Posterior cingulate gyrus (tissue), 11 donors: Measurements from ENCODE around the gene RXYLT1.
"Not testable (repeated sequence)": the region's sequence is repeated elsewhere in the genome, so short reads cannot be mapped to it uniquely, and the experiment has no call there.

Experiments used
- DNase-seq, 10 donors: peaks; one replicate each; pipeline versions ENCODE4 v3.0.0 to v3.0.0-alpha.2; 2020 to 2021; ENCODE audit warnings: mixed read lengths in 3 of 10
- intact Hi-C: fragments of 100-400 bp; cut with DNase I; formaldehyde crosslinking; loops from one replicate; pipeline ENCODE4 v1.15.1; 2023

RXYLT1 gene

GRCh38 chr12:63779498-63780481, at the start of gene RXYLT1:
RXYLT1 (plus strand) TSS chr12:63779909; CDS start chr12:63779961, 52 bp downstream.
- intact Hi-C loops, result no loop called here
- peak; percentile 84 to 98 (median 90) for DNase-seq

GRCh38 chr12:63732779-63733178, 46.9 kb upstream of the RXYLT1 start:
- DNase-seq, intact Hi-C loops: not testable (repeated sequence)

- intact Hi-C loops, DNase-seq: not testable (repeated sequence)
Observed at GRCh38 chr12:63733585-63733984, 46.1 kb upstream of the RXYLT1 start.

GRCh38 chr12:63740551-63740950, 39.2 kb upstream of the RXYLT1 start:
- intact Hi-C loops, DNase-seq: not testable (repeated sequence)

GRCh38 chr12:63741431-63741830, 38.3 kb upstream of the RXYLT1 start:
- DNase-seq, result not testable (repeated sequence)

GRCh38 chr12:63744110-63744509, 35.6 kb upstream of the RXYLT1 start:
- DNase-seq, intact Hi-C loops: not testable (repeated sequence)

More at GRCh38 chr12:63741431-63741830, 38.3 kb upstream of the RXYLT1 start:
- intact Hi-C loops, result not testable (repeated sequence)

- intact Hi-C loops, DNase-seq: not testable (repeated sequence)
Observed at GRCh38 chr12:63746470-63746869, 33.2 kb upstream of the RXYLT1 start.

- intact Hi-C loops, DNase-seq: not testable (repeated sequence)
Observed at GRCh38 chr12:63747136-63747535, 32.6 kb upstream of the RXYLT1 start.

- intact Hi-C loops, result no loop called here
- DNase-seq, result no peak
Observed at GRCh38 chr12:63747553-63747952, 32.2 kb upstream of the RXYLT1 start.

- no peak for DNase-seq
- intact Hi-C loops, result no loop called here
Observed at GRCh38 chr12:63752283-63752682, 27.4 kb upstream of the RXYLT1 start.

- intact Hi-C loops, result no loop called here
- DNase-seq, result no peak
Observed at GRCh38 chr12:63752841-63753240, 26.9 kb upstream of the RXYLT1 start.

- intact Hi-C loops, result no loop called here
- DNase-seq, result no peak
Observed at GRCh38 chr12:63753743-63754142, 26.0 kb upstream of the RXYLT1 start.

- intact Hi-C loops, result no loop called here
- DNase-seq, result no peak
Observed at GRCh38 chr12:63764481-63764880, 15.2 kb upstream of the RXYLT1 start.

- no peak for DNase-seq
- intact Hi-C loops, result no loop called here
Observed at GRCh38 chr12:63766498-63766897, 13.2 kb upstream of the RXYLT1 start.

GRCh38 chr12:63770375-63770774, 9.3 kb upstream of the RXYLT1 start:
- no peak for DNase-seq
- intact Hi-C loops, result no loop called here

GRCh38 chr12:63777340-63777739, 2.4 kb upstream of the RXYLT1 start:
- intact Hi-C loops, result no loop called here
- no peak for DNase-seq

- intact Hi-C loops, result no loop called here
- DNase-seq, result no peak
Observed at GRCh38 chr12:63782466-63782865, 2.8 kb downstream of the RXYLT1 start.

- DNase-seq, result no peak
- intact Hi-C loops, result no loop called here
Observed at GRCh38 chr12:63787306-63787705, 7.6 kb downstream of the RXYLT1 start.

- intact Hi-C loops, result no loop called here
- DNase-seq, result no peak
Observed at GRCh38 chr12:63790608-63790945, 10.9 kb downstream of the RXYLT1 start.

GRCh38 chr12:63792338-63792737, 12.6 kb downstream of the RXYLT1 start:
- DNase-seq, result no peak
- intact Hi-C loops, result no loop called here

GRCh38 chr12:63795032-63795687, 15.5 kb downstream of the RXYLT1 start:
- intact Hi-C loops, result no loop called here
- no peak for DNase-seq

- no peak for DNase-seq
Observed at GRCh38 chr12:63795944-63796343, 16.2 kb downstream of the RXYLT1 start.

More at GRCh38 chr12:63795944-63796343, 16.2 kb downstream of the RXYLT1 start:
- intact Hi-C loops, result no loop called here
